A673 (cell line): ENCODE data around the gene TTC24. TPM values are rescaled to one million over a fixed set of nuclear protein-coding genes. Genes with fewer than 3 reads are reported as not detected.
"Not testable (repeated sequence)": the region's sequence is repeated elsewhere in the genome, so short reads cannot be mapped to it uniquely, and the experiment has no call there.

Experiments used
- BruUV-seq: library from RNA; stranded (reverse); fragments of 400-500 nt; replicated peaks from 2 replicates; lab custom pipeline; 2021; lab: Mats Ljungman, UMichigan
- CTCF ChIA-PET: fragments of 300-600 bp; sonication (Branson Sonifier 250); formaldehyde crosslinking; loops from one replicate; lab custom pipeline; 2022; ENCODE audit warnings: antibody characterized with exemption; lab: Charles Lee
- POLR2A ChIA-PET: fragments of 300-600 bp; sonication (Branson Sonifier 250); formaldehyde crosslinking; loops from one replicate; lab custom pipeline; 2022; ENCODE audit warnings: antibody characterized with exemption; ENCODE audit not compliant: low non-redundant PET; lab: Charles Lee
- DNase-seq: peaks from one replicate; pipeline ENCODE4 v3.0.0-alpha.2; 2015; ENCODE audit warnings: low spot score
- H3K27ac ChIP-seq: fragments of 200-600 bp; sonication (generic); 2 replicates; pipeline ENCODE4 v1.5.1; 2016; ENCODE audit warnings: mixed run types, low read depth, mild to moderate bottlenecking, mixed read lengths, antibody characterized with exemption, low read length; ENCODE audit not compliant: poor library complexity, severe bottlenecking
- H3K27me3 ChIP-seq: fragments of 200-600 bp; sonication (generic); replicated peaks from 2 replicates; pipeline ENCODE4 v1.6.1; 2017; ENCODE audit warnings: mixed run types, low read depth, mild to moderate bottlenecking, mixed read lengths, antibody characterized with exemption, low read length; ENCODE audit not compliant: insufficient read depth, poor library complexity
- H3K36me3 ChIP-seq: fragments of 200-600 bp; sonication (generic); 2 replicates; pipeline ENCODE4 v1.6.1; 2016; ENCODE audit warnings: mixed run types, mild to moderate bottlenecking, mixed read lengths, antibody characterized with exemption, low read length; ENCODE audit not compliant: insufficient read depth, poor library complexity, severe bottlenecking
- H3K4me1 ChIP-seq: fragments of 200-600 bp; sonication (generic); 2 replicates; pipeline ENCODE4 v1.6.1; 2017; ENCODE audit warnings: mixed run types, mild to moderate bottlenecking, mixed read lengths, antibody characterized with exemption, low read length; ENCODE audit not compliant: insufficient read depth, poor library complexity, severe bottlenecking
- H3K4me3 ChIP-seq: fragments of 200-600 bp; sonication (generic); 2 replicates; pipeline ENCODE4 v1.5.1; 2016; ENCODE audit warnings: low read depth, mixed run types, mild to moderate bottlenecking, mixed read lengths, low read length; ENCODE audit not compliant: poor library complexity, severe bottlenecking
- H3K9me3 ChIP-seq: fragments of 200-600 bp; sonication (generic); 2 replicates; pipeline ENCODE4 v1.6.1; 2016; ENCODE audit warnings: mixed run types, low read depth, mild to moderate bottlenecking, mixed read lengths, antibody characterized with exemption, low read length; ENCODE audit not compliant: poor library complexity, severe bottlenecking
- EZH2 ChIP-seq: fragments of 200-600 bp; sonication (generic); IDR thresholded peaks from 2 replicates; pipeline ENCODE4 v1.6.1; 2017; ENCODE audit warnings: borderline replicate concordance, low read depth, mild to moderate bottlenecking, mixed read lengths, antibody characterized with exemption, low read length; ENCODE audit not compliant: poor library complexity, severe bottlenecking
- intact Hi-C: fragments of 100-400 bp; cut with micrococcal nuclease; formaldehyde crosslinking; loops from one replicate; pipeline ENCODE4 v1.10.0; 2022; ENCODE audit not compliant: unreplicated experiment
- total RNA-seq: library from RNA; stranded (reverse); gene quantifications from 2 replicates; pipeline ENCODE4 v1.2.3, GENCODE V29; 2021
- TF ChIP-seq, protein P1 (sequence below): fragments of 300-800, 200-600 bp; sonication (generic); conservative IDR thresholded peaks from 2 replicates; pipeline ENCODE4 v1.5.1; 2017; ENCODE audit warnings: low read depth, mild to moderate bottlenecking, antibody characterized with exemption, low read length, moderate library complexity, mixed read lengths

TTC24 gene
- total RNA-seq, 1 experiment from 2014 or later = not detected

DNA sequence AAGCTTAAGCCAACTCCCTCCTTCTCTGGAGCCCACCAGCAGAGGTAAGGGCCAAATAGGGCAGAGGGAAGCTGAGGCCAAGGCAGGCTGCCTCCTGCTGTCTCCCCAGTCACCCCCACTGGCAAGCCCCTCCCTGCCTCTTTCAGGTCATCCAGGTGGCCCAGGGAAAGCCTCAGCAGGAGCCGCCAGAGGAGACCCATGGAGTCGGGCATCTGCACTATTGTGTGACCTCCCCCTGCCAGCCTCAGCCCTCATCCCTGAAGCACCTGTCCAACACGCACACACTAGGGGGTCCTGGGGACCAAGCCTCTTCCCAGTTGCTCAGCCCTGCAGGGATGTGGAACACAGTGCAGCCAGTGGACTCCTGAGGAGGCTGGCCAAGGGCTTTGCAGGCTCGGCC, 6.8 kb downstream of the TTC24 start:
- no peaks in the 10 kb centered on the region for H3K4me1 ChIP-seq
- no peaks in the 10 kb centered on the region for H3K36me3 ChIP-seq
- intact Hi-C loops = no loop called here
- POLR2A ChIA-PET = no interaction called here
- TF ChIP-seq, protein P1, sequence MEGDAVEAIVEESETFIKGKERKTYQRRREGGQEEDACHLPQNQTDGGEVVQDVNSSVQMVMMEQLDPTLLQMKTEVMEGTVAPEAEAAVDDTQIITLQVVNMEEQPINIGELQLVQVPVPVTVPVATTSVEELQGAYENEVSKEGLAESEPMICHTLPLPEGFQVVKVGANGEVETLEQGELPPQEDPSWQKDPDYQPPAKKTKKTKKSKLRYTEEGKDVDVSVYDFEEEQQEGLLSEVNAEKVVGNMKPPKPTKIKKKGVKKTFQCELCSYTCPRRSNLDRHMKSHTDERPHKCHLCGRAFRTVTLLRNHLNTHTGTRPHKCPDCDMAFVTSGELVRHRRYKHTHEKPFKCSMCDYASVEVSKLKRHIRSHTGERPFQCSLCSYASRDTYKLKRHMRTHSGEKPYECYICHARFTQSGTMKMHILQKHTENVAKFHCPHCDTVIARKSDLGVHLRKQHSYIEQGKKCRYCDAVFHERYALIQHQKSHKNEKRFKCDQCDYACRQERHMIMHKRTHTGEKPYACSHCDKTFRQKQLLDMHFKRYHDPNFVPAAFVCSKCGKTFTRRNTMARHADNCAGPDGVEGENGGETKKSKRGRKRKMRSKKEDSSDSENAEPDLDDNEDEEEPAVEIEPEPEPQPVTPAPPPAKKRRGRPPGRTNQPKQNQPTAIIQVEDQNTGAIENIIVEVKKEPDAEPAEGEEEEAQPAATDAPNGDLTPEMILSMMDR = no peak
- TF ChIP-seq EZH2 = no peak
- CTCF ChIA-PET = no interaction called here
- no peaks in the 10 kb centered on the region for H3K9me3 ChIP-seq
- no peak for DNase-seq
- H3K27me3 ChIP-seq = no peaks in the 10 kb centered on the region
- no peak overlapping the region for H3K4me3 ChIP-seq
- no peak overlapping the region for H3K27ac ChIP-seq
- BruUV-seq = no TSS peak

DNA sequence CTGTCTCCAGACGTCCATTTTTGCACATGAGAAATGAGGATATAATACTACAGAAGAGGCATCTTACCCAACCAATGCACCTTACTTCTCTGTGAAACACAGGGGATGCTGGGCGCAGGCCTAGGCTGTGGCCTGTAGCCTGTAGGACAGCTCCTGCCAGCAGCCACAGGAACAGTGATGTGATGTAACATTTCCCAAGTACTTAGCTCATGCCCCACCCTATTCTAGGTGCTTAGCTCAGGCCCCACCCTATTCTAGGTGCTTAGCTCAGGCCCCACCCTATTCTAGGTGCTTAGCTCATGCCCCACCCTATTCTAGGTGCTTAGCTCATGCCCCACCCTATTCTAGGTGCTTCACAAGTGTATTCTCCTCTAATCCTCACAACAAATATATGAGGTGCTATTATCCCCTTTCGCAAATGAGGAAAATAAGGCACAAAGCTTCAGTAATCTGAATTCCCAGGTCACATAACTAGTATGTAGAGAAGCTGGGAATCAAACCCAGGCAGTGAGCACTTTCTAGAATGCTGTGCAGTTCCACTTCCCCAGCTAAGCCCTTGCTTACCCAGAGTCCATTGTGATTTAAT, 7.5 kb downstream of the TTC24 start:
- BruUV-seq = no TSS peak
- no peaks in the 10 kb centered on the region for H3K36me3 ChIP-seq
- intact Hi-C loops = no loop called here
- H3K27me3 ChIP-seq = no peaks in the 10 kb centered on the region
- H3K27ac ChIP-seq = no peak overlapping the region
- POLR2A ChIA-PET = no interaction called here
- H3K9me3 ChIP-seq = no peaks in the 10 kb centered on the region
- no peaks in the 10 kb centered on the region for H3K4me1 ChIP-seq
- CTCF ChIA-PET = interaction anchor here (0.6 kb wide), 1 partner anchor 106 kb away, joined by 3 read pairs; no protein-coding TSS in a partner anchor
- TF ChIP-seq, protein P1 = no peak
- no peak for TF ChIP-seq EZH2
- no peak for DNase-seq
- no peak overlapping the region for H3K4me3 ChIP-seq

DNA sequence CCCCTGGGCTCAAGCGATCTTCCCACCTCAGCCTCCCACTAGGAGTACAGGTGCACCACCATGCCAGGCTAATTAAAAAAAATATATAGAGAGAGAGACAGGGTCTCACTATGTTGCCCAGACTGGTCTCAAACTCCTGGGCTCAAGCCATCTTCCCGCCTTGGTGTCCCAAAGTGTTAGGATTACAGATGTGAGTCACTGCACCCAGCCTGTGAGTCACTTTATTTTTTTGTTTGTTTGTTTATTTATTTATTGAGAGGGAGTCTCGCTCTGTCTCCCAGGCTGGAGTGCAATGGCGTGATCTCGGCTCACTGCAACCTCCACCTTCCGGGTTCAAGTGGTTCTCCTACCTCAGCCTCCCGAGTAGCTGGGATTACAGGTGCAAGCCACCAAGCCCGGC, 8.4 kb downstream of the TTC24 start:
- H3K4me3 ChIP-seq, BruUV-seq, H3K9me3 ChIP-seq, H3K27me3 ChIP-seq, POLR2A ChIA-PET, intact Hi-C loops, DNase-seq, H3K4me1 ChIP-seq, CTCF ChIA-PET, H3K27ac ChIP-seq, H3K36me3 ChIP-seq: not testable (repeated sequence)

GRCh38 chr1:156589546-156589945, 10.0 kb downstream of the TTC24 start:
- POLR2A ChIA-PET = no interaction called here
- Histone ChIP-seq H3K36me3 (peaks cover 22% of the 10 kb centered on the region), H3K9me3 (no peaks in the 10 kb centered on the region), H3K27ac (no peak overlapping the region), H3K4me1 (peaks cover 3% of the 10 kb centered on the region), H3K27me3 (no peaks in the 10 kb centered on the region), H3K4me3 (no peak overlapping the region)
- BruUV-seq = no TSS peak
- CTCF ChIA-PET = no interaction called here
- intact Hi-C loops = no loop called here
- no peak for DNase-seq
- no peak for TF ChIP-seq EZH2
- TF ChIP-seq, protein P1 = no peak
